Skeletal muscle tissue (tissue), 4 donors: Measurements from ENCODE around the gene MAN2A1. TPM values are rescaled to one million over a fixed set of nuclear protein-coding genes. Genes with fewer than 3 reads are reported as not detected.
"Not testable (repeated sequence)": the region's sequence is repeated elsewhere in the genome, so short reads cannot be mapped to it uniquely, and the experiment has no call there.

ENCODE experiments used
- H3K27ac ChIP-seq: one replicate; pipeline ENCODE4 v1.7.0; 2013; ENCODE audit warnings: mild to moderate bottlenecking, low read depth, low read length, inconsistent platforms
- H3K27me3 ChIP-seq, 3 donors: one replicate each; pipeline ENCODE4 v1.7.0; 2013; ENCODE audit warnings: low read length in 3 of 3; ENCODE audit not compliant: control insufficient read depth in 3 of 3, insufficient read depth in 3 of 3
- H3K36me3 ChIP-seq, 3 donors: one replicate each; pipeline ENCODE4 v1.7.0; 2013; ENCODE audit warnings: low read length in 3 of 3; ENCODE audit not compliant: control insufficient read depth in 3 of 3, insufficient read depth in 3 of 3
- H3K4me1 ChIP-seq, 3 donors: one replicate each; pipeline ENCODE4 v1.7.0; 2013; ENCODE audit warnings: low read length in 3 of 3, mild to moderate bottlenecking in 3 of 3; ENCODE audit not compliant: control insufficient read depth in 3 of 3, insufficient read depth in 3 of 3
- H3K4me3 ChIP-seq, 3 donors: one replicate each; pipeline ENCODE4 v1.7.0; 2013; ENCODE audit warnings: low read length in 3 of 3
- H3K9ac ChIP-seq, 3 donors: one replicate each; pipeline ENCODE4 v1.7.0; 2013; ENCODE audit warnings: low read length in 3 of 3, mild to moderate bottlenecking in 3 of 3, moderate library complexity in 2 of 3, low read depth in 1 of 3
- H3K9me3 ChIP-seq, 3 donors: one replicate each; pipeline ENCODE4 v1.7.0; 2013; ENCODE audit warnings: low read length in 3 of 3; ENCODE audit not compliant: control insufficient read depth in 3 of 3
- total RNA-seq: library from RNA; depleted of rRNA; stranded (reverse); fragments of >200 nt; gene quantifications from one replicate; pipeline ENCODE4 v1.2.3, GENCODE V29; 2014
- donor health status: Osteomylitis.

The MAN2A1 gene
- total RNA-seq, 1 donor from 2014 or later, result 81.4 TPM

- H3K27me3 ChIP-seq, H3K4me3 ChIP-seq, H3K9me3 ChIP-seq, H3K27ac ChIP-seq, H3K9ac ChIP-seq: not testable (repeated sequence)
- peaks cover 11 to 14% (median 13%) of the 10 kb centered on the region in 3 donors for H3K4me1 ChIP-seq
- peaks cover 3 to 13% (median 4%) of the 10 kb centered on the region in 3 donors for H3K36me3 ChIP-seq
Observed at GRCh38 chr5:109760130-109760529, 70.4 kb downstream of the MAN2A1 start.

GRCh38 chr5:109762821-109763220 is 73.1 kb downstream of the MAN2A1 start:
- no peaks in the 10 kb centered on the region for H3K9me3 ChIP-seq
- peaks cover under 1 to 6% (median 3%) of the 10 kb centered on the region in 3 donors for H3K4me1 ChIP-seq
- no peak overlapping the region for H3K27ac ChIP-seq
- peaks cover 3 to 6% (median 4%) of the 10 kb centered on the region in 3 donors for H3K36me3 ChIP-seq
- H3K9ac ChIP-seq, result no peak overlapping the region
- no peaks in the 10 kb centered on the region for H3K27me3 ChIP-seq
- no peak overlapping the region for H3K4me3 ChIP-seq

- Histone ChIP-seq H3K9me3 (no peaks in the 10 kb centered on the region), H3K27me3 (no peaks in the 10 kb centered on the region), H3K4me1 (peaks cover 3 to 11% (median 10%) of the 10 kb centered on the region in 3 donors), H3K27ac (peak overlapping the region; percentile 75), H3K4me3 (no peak overlapping the region), H3K9ac (peak overlapping the region; percentile 35 to 45 (median 35)), H3K36me3 (peaks cover 2 to 12% (median 4%) of the 10 kb centered on the region in 3 donors)
Observed at GRCh38 chr5:109767184-109767995, 77.7 kb downstream of the MAN2A1 start.

- Histone ChIP-seq H3K9me3 (no peaks in the 10 kb centered on the region), H3K9ac (peak overlapping the region; percentile 21 to 35 (median 35)), H3K27me3 (no peaks in the 10 kb centered on the region), H3K4me1 (peaks cover 3 to 11% (median 10%) of the 10 kb centered on the region in 3 donors), H3K27ac (peak overlapping the region; percentile 75), H3K36me3 (peaks cover 0 to 8% (median 5%) of the 10 kb centered on the region in 3 donors), H3K4me3 (no peak overlapping the region)
Observed at GRCh38 chr5:109767997-109768396, 78.3 kb downstream of the MAN2A1 start.

GRCh38 chr5:109769597-109770291 is 80.0 kb downstream of the MAN2A1 start:
- no peaks in the 10 kb centered on the region for H3K27me3 ChIP-seq
- no peak overlapping the region for H3K27ac ChIP-seq
- H3K36me3 ChIP-seq, result peaks cover 0 to 8% (median 5%) of the 10 kb centered on the region in 3 donors
- H3K4me1 ChIP-seq, result peaks cover 3 to 11% (median 10%) of the 10 kb centered on the region in 3 donors
- no peaks in the 10 kb centered on the region for H3K9me3 ChIP-seq
- H3K4me3 ChIP-seq, result no peak overlapping the region
- no peak overlapping the region for H3K9ac ChIP-seq

GRCh38 chr5:109775130-109775529 is 85.4 kb downstream of the MAN2A1 start:
- no peaks in the 10 kb centered on the region for H3K9me3 ChIP-seq
- H3K27me3 ChIP-seq, result no peaks in the 10 kb centered on the region
- peaks cover 0 to 1% (median 0%) of the 10 kb centered on the region in 3 donors for H3K4me1 ChIP-seq
- no peak overlapping the region for H3K4me3 ChIP-seq
- no peak overlapping the region for H3K27ac ChIP-seq
- peaks cover 0 to 13% (median 5%) of the 10 kb centered on the region in 3 donors for H3K36me3 ChIP-seq
- H3K9ac ChIP-seq, result no peak overlapping the region

- H3K9ac ChIP-seq, result no peak overlapping the region
- H3K9me3 ChIP-seq, result no peaks in the 10 kb centered on the region
- peaks cover 0 to 8% (median 5%) of the 10 kb centered on the region in 3 donors for H3K36me3 ChIP-seq
- no peaks in the 10 kb centered on the region for H3K4me1 ChIP-seq
- no peak overlapping the region for H3K4me3 ChIP-seq
- H3K27ac ChIP-seq, result no peak overlapping the region
- H3K27me3 ChIP-seq, result no peaks in the 10 kb centered on the region
Observed at GRCh38 chr5:109779036-109779735, 89.5 kb downstream of the MAN2A1 start.

GRCh38 chr5:109784687-109785086 is 95.0 kb downstream of the MAN2A1 start:
- Histone ChIP-seq H3K9me3 (no peaks in the 10 kb centered on the region), H3K36me3 (peaks cover 0 to 8% (median 3%) of the 10 kb centered on the region in 3 donors)

GRCh38 chr5:109786206-109786855 is 96.6 kb downstream of the MAN2A1 start:
- Histone ChIP-seq H3K9me3 (no peaks in the 10 kb centered on the region), H3K36me3 (peaks cover 0 to 8% (median 3%) of the 10 kb centered on the region in 3 donors), H3K27me3 (no peaks in the 10 kb centered on the region), H3K4me1 (no peaks in the 10 kb centered on the region), H3K27ac (no peak overlapping the region), H3K4me3 (no peak overlapping the region), H3K9ac (no peak overlapping the region)

More at GRCh38 chr5:109784687-109785086, 95.0 kb downstream of the MAN2A1 start:
- Histone ChIP-seq H3K9ac (no peak overlapping the region), H3K4me1 (no peaks in the 10 kb centered on the region), H3K4me3 (no peak overlapping the region), H3K27ac (no peak overlapping the region), H3K27me3 (no peaks in the 10 kb centered on the region)
